ENCODE measurements around the gene ZFPM1.

GRCh38 chr16:88568710-88569613 lies 115.9 kb downstream of the ZFPM1 start:
- TF ChIP-seq CTCF (IDR thresholded peaks at IDR 0.05 in 2 of 3, conservative IDR thresholded peaks at IDR 0.05 in 1 of 3; ENCODE audit: borderline replicate concordance in 1 of 3, insufficient read depth in 1 of 3, low read depth in 2 of 3, low read length in 2 of 3) (no peak), EZH2 (IDR thresholded peaks at IDR 0.05) (no peak), MAX (IDR thresholded peaks at IDR 0.05) (no peak), ZNF274 (IDR thresholded peaks at IDR 0.05; ENCODE audit: low read depth, low read length) (no peak), ZFX (IDR thresholded peaks at IDR 0.05) (no peak), EZH2phosphoT487 (IDR thresholded peaks at IDR 0.05; ENCODE audit: borderline replicate concordance) (no peak), SIN3A (IDR thresholded peaks at IDR 0.05; ENCODE audit: low read depth) (no peak), POLR2A (IDR thresholded peaks at IDR 0.05; ENCODE audit: borderline replicate concordance, extremely low read depth, insufficient read depth, insufficient read length) (no peak), ELF1 (IDR thresholded peaks at IDR 0.05; ENCODE audit: borderline replicate concordance, low read depth) (no peak), REST (IDR thresholded peaks at IDR 0.05; ENCODE audit: low read depth) (no peak)

All from HCT116 (cell line).